HG03442 (cell line): ENCODE data around the gene LRFN2.

Experiments used
- ATAC-seq: cut with Tn5 transposase; IDR thresholded peaks from one replicate; pipeline ENCODE4 v1.9.1; 2021; ENCODE audit warnings: mild to moderate bottlenecking, moderate library complexity; ENCODE audit not compliant: unreplicated experiment

The LRFN2 gene

DNA sequence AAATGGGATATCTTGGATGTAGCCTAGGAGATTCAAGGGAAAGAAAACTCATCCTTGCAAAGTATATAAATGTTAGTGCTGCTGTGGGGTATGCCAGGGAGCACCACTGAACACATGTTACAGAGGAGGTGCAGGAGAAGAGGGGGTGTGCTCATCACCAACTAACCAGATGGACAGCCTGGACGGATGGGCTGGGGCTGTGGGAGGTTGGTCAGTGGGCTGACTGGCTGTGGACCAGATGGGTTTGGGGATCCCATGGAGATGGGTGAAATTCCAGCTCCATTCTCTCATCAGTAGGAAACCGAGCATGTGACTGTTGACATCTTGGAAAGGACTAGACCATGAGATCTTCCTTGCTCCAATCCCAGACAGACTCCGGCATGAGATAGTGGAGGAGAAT, 201.0 kb downstream of the LRFN2 start:
- ATAC-seq: no peak

DNA sequence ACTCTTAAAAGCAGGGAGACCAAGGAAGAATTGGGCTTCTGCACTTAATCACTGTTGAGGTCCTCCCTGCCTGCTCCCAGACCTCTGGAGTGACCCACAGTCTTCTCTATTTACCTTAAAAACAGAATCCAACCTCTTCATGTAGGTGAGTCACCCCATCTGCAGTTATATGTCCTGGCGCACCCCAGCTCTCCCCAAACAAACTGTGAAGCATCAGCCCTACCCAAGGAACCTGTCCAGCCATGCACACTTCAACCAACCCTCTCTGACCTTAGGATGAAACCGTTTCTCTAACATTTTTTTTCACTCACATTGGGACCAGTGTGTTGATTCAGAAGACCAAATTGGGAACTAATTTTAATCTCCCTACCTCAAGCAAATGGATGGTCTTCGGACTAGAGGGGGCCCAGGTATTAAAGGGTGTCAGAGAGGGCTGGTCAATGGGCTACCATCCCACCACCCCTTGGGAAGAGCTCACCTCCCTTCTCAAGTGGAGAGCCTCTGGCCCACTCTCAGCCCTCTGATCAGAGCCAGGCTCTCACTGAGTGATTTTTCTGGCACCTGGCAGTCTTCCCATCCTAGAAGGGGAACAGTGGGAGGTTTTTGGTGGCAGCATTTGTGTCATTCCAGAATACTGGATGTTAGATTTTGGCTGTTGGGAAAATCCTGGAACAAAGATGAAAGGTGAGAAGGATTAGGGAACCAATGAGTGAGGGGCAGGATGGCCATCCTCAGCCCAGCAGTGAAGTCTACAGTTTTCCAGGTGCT, 203.6 kb downstream of the LRFN2 start:
- ATAC-seq: no peak

DNA sequence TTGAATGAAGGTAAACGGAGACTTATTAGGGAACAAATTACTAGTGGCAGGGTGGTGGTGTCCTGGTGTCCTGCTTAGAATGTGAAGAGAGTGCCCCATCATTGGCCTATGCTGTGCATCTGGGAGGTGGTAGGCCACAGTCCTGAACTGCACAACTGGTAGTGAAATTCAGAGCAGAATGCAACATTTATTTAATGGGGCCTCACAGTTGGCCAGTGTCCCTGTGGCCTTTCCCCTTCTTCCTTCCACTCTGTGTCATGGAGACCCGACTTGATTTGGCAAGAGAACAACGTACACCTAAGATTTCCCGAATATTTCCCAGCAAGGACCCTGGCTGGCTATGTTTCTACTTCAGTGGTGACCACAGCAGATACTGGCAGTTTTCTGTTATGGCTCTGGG, 206.9 kb downstream of the LRFN2 start:
- no peak for ATAC-seq

- no peak for ATAC-seq
These were observed 207.4 kb downstream of the LRFN2 start for GRCh38 chr6:40379811-40380210.

GRCh38 chr6:40378725-40379074, 208.5 kb downstream of the LRFN2 start:
- ATAC-seq: no peak

- ATAC-seq: no peak
These were observed 209.0 kb downstream of the LRFN2 start for GRCh38 chr6:40378071-40378724.

- no peak for ATAC-seq
These were observed 209.9 kb downstream of the LRFN2 start for GRCh38 chr6:40377173-40377806.

- ATAC-seq: no peak
These were observed 211.0 kb downstream of the LRFN2 start for GRCh38 chr6:40376113-40376650.

DNA sequence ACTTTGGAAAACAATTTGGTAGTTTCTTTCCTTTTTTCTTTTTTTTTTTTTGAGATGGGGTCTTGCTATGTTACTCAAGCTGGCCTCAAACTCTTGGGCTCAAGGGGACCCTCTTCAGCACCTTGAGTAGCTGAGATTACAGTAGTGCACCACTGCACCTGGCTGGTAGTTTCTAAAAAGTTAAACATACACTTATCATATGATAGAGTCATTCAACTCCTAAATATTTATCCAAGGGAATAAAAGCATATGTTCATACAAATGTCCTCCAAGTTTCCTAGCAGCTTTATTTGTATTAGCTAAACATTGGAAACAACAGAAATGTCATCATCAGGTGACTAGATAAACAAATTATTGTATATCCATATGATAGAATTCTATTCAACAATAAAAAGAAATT, 213.9 kb downstream of the LRFN2 start:
- ATAC-seq: no peak

DNA sequence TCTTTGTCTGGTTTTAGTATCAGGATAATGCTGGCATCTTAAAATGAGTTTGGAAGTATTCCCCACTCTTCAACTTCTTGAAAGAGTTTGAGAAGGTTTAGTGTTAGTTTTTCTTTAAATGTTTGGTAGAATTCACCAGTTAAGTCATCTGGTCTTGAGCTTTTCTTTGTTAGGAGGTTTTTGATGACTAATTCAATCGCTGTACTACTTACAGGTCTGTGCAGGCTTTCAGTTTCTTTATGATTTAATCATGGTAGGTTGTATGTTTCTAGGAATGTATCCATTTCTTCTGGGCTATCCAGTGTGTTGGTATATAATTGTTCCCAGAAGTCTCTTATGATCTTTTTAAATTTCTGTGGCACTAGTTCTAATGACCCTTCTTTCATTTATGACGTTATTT, 215.5 kb downstream of the LRFN2 start:
- no peak for ATAC-seq

DNA sequence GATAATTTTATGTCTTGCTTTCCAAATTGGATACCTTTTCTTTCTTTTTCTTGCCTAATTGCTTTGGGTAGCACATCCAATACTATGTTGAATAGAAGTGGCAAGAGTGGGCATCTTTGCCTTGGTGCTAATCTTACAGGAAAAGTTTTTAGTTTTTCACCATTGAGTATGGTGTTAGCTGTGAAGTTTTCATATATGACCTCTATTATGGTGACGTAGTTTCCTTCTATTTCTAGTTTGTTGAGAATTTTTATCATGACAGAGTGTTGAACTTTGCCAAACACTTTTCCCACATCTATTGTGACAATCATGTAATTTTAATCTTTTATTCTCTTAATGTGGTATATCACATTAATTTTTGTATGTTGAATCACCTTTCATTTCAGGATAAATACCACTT, 216.1 kb downstream of the LRFN2 start:
- no peak for ATAC-seq

- ATAC-seq: no peak
These were observed 217.3 kb downstream of the LRFN2 start for GRCh38 chr6:40369891-40370290.

DNA sequence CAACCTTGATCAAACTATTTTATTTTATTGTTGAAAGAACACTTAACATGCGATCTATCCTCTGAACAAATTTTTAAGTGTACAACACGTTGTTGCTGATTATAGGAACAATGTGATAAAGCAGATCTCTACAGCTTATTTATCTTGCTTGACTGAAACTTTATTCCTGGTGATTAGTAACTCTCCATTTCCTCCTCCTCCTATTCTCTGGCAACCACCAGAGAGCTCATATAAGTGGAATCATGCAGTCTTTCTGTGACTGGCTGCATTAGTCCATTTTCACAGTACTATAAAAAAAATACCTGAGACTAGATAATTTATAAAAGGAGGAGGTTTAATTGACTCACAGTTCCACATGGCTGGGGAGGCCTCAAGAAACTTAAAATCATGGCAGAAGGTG, 218.1 kb downstream of the LRFN2 start:
- no peak for ATAC-seq

DNA sequence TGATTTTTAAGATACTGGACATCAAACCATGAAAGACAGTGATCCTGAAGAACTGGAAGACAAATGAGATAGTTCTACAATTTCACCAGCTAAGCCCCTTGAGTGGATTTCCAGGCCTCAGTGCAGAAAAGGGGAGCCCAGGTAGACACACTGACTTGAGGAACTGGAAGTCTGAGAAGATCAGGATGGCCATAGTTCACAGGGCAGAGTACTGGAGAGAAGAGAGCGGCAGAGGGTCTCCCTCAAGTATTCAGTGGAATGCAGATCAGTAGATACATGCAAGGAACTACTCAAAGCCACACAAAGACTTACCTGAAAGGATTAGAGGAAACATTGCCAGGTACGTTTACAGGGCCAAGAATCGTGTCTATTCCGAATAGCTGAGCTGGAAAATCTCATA, 224.3 kb downstream of the LRFN2 start:
- no peak for ATAC-seq

- no peak for ATAC-seq
These were observed 227.4 kb downstream of the LRFN2 start for GRCh38 chr6:40359808-40360207.

DNA sequence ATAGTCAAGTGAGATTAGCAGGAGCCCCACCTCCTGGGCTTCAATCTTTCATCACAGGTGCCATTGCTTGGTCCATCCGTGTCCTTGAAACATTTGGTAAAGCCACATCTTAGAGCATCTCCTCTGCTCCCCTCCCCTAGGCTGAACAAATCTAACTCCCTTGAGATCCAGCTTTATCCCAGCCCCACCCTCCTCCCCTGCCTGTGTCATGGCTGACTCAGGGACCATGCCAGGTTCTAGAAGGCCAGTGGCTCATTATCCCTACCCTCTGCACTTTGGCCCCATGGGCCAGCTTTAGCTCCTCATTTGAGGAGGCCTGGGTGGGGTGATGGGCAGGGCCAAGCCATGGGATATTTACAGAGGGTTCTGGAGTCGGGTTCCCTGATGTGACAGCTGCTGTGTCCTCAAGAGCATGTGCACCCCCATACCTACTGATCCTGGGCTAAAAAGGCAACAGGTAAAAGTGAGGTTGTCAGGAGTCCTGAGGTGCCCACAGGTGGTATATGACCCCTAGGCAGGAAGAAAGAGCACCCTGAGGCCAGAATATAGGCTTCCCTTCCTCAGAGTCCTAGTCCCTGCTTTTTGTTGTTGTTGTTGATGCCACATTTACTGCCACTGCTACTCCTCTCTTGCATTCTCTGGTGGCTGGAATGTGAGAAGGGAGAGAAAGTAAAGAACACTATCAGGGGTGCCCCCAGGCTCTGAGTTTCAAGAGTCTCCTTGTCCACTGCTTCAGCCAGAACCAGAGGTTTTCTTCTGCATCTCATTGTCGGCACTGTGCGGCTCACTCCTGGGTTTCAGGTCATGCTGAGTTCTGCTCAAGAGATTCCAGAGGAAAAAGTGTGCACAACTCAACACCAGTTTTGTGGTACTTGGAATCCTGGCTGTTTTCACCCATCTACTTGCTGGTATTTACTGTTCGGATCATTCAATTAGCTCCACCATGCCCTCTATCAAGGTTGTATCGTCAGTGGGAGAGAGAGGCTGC, 228.4 kb downstream of the LRFN2 start:
- no peak for ATAC-seq

- no peak for ATAC-seq
These were observed 230.8 kb downstream of the LRFN2 start for GRCh38 chr6:40356242-40356910.

DNA sequence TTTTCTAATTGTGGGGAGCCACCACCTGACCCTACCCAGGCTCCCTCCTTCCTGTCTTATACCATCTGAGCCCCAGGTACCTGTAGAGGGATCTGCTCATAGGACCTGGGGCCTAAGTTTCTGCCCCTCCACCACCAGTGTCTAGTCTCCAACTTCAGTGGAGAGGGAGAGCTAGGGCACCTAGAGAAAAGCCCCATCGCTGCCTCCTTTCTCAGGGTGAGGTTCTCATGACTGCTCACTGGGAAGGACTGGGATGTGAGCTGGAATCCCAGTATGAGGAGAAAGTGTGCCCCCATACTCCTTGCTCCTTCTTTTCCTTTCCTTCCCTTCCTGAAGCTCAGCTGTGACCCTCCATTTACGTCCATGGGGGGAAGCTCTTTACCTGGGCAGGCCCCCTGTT, 231.6 kb downstream of the LRFN2 start:
- ATAC-seq: no peak

DNA sequence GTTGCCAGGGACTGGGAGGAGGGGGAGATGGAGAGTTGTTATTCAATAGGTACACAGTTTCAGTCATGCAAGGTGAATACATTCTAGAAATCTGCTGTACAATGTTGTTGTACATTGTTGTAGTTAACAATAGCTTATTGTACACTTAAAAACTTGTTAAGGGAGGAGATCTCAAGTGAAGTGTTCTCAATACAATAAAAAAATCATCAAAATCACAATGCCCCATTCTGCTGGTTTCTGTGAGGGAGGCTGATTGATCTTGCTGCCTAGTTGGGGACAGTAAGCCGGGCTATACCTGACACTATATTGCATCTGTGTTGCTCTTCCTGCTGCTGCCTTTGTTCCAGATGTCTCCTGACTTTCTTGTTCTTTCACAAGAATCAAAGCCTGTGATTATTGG, 232.1 kb downstream of the LRFN2 start:
- ATAC-seq: no peak

- no peak for ATAC-seq
These were observed 233.2 kb downstream of the LRFN2 start for GRCh38 chr6:40353967-40354452.
